K562 (cell line): ENCODE measurements around the gene TERT. TPM values are rescaled to one million over a fixed set of nuclear protein-coding genes. Genes with fewer than 3 reads are reported as not detected.

Source experiments
- ATAC-seq: fragments of 200-7000 bp; cut with Tn5 transposase; 3 replicates; pipeline ENCODE4 v1.9.1; 2020; ENCODE audit warnings: moderate library complexity
- BruUV-seq: library from RNA; stranded (reverse); fragments of 400-500 nt; replicated peaks from 2 replicates; lab custom pipeline; 2021; lab: Mats Ljungman, UMichigan
- CTCF ChIA-PET: fragments of 300-600 bp; formaldehyde crosslinking; extraction: SDS; loops from one replicate; lab custom pipeline; 2021; ENCODE audit warnings: low intra/inter-chr PET ratio; lab: Yijun Ruan, JAX
- POLR2A ChIA-PET: fragments of 300-600, 350-650 bp; sonication (Branson Sonifier 250); formaldehyde crosslinking; extraction: SDS; loops from one replicate; lab custom pipeline; 2021; ENCODE audit warnings: antibody characterized with exemption, inconsistent platforms; lab: Yijun Ruan, JAX
- DNase-seq, 4 experiments: peaks; one replicate each; pipeline versions ENCODE4 v3.0.0 to v3.0.0-alpha.2; 2011 to 2018; ENCODE audit warnings: low spot score in 3 of 4, mixed read lengths in 3 of 4; ENCODE audit errors: extremely low read depth in 1 of 4
- FAIRE-seq: peaks from 2 replicates; lab custom pipeline; 2011; peaks lifted over from hg19 to GRCh38; lab: Jason Lieb, UNC
- H2AFZ ChIP-seq: 2 replicates; pipeline ENCODE4 v1.6.0; 2011; ENCODE audit warnings: low read depth, low read length, control low read depth, inconsistent platforms
- H3K27ac ChIP-seq: fragments of 200-600 bp; 3 replicates; pipeline ENCODE4 v1.8.0; 2011; ENCODE audit warnings: low read depth, mild to moderate bottlenecking, control low read depth, inconsistent platforms, low read length, moderate library complexity, mixed read lengths; ENCODE audit errors: extremely low read depth
- H3K27me3 ChIP-seq, 2 experiments: fragments of 300-600 bp in 1 of 2; 2 replicates in 1 of 2; 3 replicates in 1 of 2; pipeline versions ENCODE4 v1.6.0 to v1.8.0; 2011; ENCODE audit warnings: inconsistent platforms in 2 of 2, low read length in 2 of 2, mild to moderate bottlenecking in 1 of 2, mixed read lengths in 1 of 2, moderate library complexity in 1 of 2; ENCODE audit not compliant: control insufficient read depth in 2 of 2, insufficient read depth in 2 of 2
- H3K36me3 ChIP-seq: fragments of 300-600 bp; 3 replicates; pipeline ENCODE4 v1.8.0; 2011; ENCODE audit warnings: mild to moderate bottlenecking, low read length, inconsistent platforms; ENCODE audit not compliant: control insufficient read depth, insufficient read depth
- H3K4me1 ChIP-seq, 2 experiments: fragments of 200-600 bp in 1 of 2; replicated peaks in 1 of 2; 2 replicates in 1 of 2; 3 replicates in 1 of 2; pipeline versions ENCODE4 v1.5.1 to v1.8.0; 2011; ENCODE audit warnings: inconsistent platforms in 2 of 2, low read length in 2 of 2, mild to moderate bottlenecking in 1 of 2, mixed read lengths in 1 of 2, moderate library complexity in 1 of 2; ENCODE audit not compliant: control insufficient read depth in 2 of 2, insufficient read depth in 2 of 2
- H3K4me2 ChIP-seq: 2 replicates; pipeline ENCODE4 v1.6.1; 2011; ENCODE audit warnings: low read length, control low read depth, inconsistent platforms, mixed read lengths; ENCODE audit not compliant: insufficient read depth
- H3K4me3 ChIP-seq: fragments of 200-600 bp; sonication (generic), shearing (Covaris generic); 2 replicates; pipeline ENCODE4 v1.5.1; 2016; ENCODE audit warnings: control low read depth, inconsistent platforms
- H3K79me2 ChIP-seq: fragments of 200-600 bp; 3 replicates; pipeline ENCODE4 v1.8.0; 2011; ENCODE audit warnings: low read length, inconsistent platforms; ENCODE audit not compliant: control insufficient read depth, insufficient read depth
- H3K9ac ChIP-seq, 2 experiments: 2 replicates each; pipeline versions ENCODE4 v1.6.0 to v1.6.1; 2011; ENCODE audit warnings: low read depth in 2 of 2, low read length in 2 of 2, control low read depth in 1 of 2, inconsistent platforms in 1 of 2, mild to moderate bottlenecking in 1 of 2, mixed read lengths in 1 of 2; ENCODE audit not compliant: insufficient read depth in 1 of 2
- H3K9me1 ChIP-seq: one replicate; pipeline ENCODE4 v1.6.0; 2011; ENCODE audit warnings: inconsistent platforms, mild to moderate bottlenecking, low read length, moderate library complexity; ENCODE audit not compliant: control insufficient read depth, insufficient read depth
- H3K9me3 ChIP-seq: replicated peaks from 2 replicates; pipeline ENCODE4 v1.5.1; 2011; ENCODE audit warnings: low read depth, low read length, inconsistent platforms; ENCODE audit not compliant: control insufficient read depth, insufficient read depth
- H4K20me1 ChIP-seq: replicated peaks from 2 replicates; pipeline ENCODE4 v1.6.1; 2011; ENCODE audit warnings: low read length, inconsistent platforms, mixed read lengths; ENCODE audit not compliant: control insufficient read depth, insufficient read depth
- DACH1 ChIP-seq: fragments of 450-650 bp; IDR thresholded peaks from 2 replicates; pipeline ENCODE4 v1.6.1; 2018; ENCODE audit not compliant: partially characterized antibody
- NCOR1 ChIP-seq: fragments of 450-650 bp; IDR thresholded peaks from 2 replicates; pipeline ENCODE4 v1.6.1; 2016; ENCODE audit warnings: mild to moderate bottlenecking, moderate library complexity
- POLR2G ChIP-seq: fragments of 200-400 bp; formaldehyde crosslinking; IDR thresholded peaks from 2 replicates; pipeline ENCODE4 v1.6.1; 2017; ENCODE audit warnings: low read depth, mild to moderate bottlenecking, antibody characterized with exemption, low read length, moderate library complexity
- RBFOX2 ChIP-seq: fragments of 200-400 bp; formaldehyde crosslinking; IDR thresholded peaks from 2 replicates; pipeline ENCODE4 v1.6.1; 2017; ENCODE audit warnings: low read depth, mild to moderate bottlenecking, low read length, moderate library complexity
- RBM22 ChIP-seq: fragments of 200-400 bp; formaldehyde crosslinking; IDR thresholded peaks from 2 replicates; pipeline ENCODE4 v1.6.1; 2018; ENCODE audit warnings: low read length, low read depth; ENCODE audit not compliant: poor library complexity, severe bottlenecking
- WGBS: fragments of 100-300 bp; shearing (Covaris generic); methylation state at CpG from one replicate; pipeline ENCODE4 v1.1.6; 2016; ENCODE audit warnings: low coverage, mixed read lengths; ENCODE audit not compliant: insufficient coverage; ENCODE audit errors: missing lambda C conversion rate; 5-methylcytosine and 5-hydroxymethylcytosine counted together
- in situ Hi-C: fragments of 300-500 bp; cut with MboI; formaldehyde crosslinking; loops from 4 replicates; pipeline ENCODE4 v1.15.0; 2018; ENCODE audit warnings: inconsistent platforms, mixed read lengths
- intact Hi-C: fragments of 100-400 bp; cut with micrococcal nuclease; formaldehyde crosslinking; loops from 2 replicates; pipeline ENCODE4 v1.14.2; 2022
- polyA plus RNA-seq, 8 experiments: library from polyadenylated mRNA; depleted of rRNA in 4 of 8; stranded (reverse) in 5 of 8; unstranded in 3 of 8; fragments of >200 nt; fragmentation: Nextera tagmentation in 2 of 8; fragmentation: Illumina TruSeq in 1 of 8; extraction: Ambion mirVana in 2 of 8; extraction: Trizol in 1 of 8; gene quantifications; 2 replicates each; pipeline versions ENCODE4 v1.2.1 to v1.2.3, GENCODE V29; 2011 to 2014; ENCODE audit warnings: inconsistent platforms in 1 of 8, missing spikeins in 1 of 8
- total RNA-seq, 7 experiments: library from RNA; depleted of rRNA in 6 of 7; stranded (reverse); fragments of >200 nt in 6 of 7; fragmentation: Illumina TruSeq in 2 of 7; extraction: Trizol in 2 of 7; gene quantifications; 2 replicates each; pipeline versions ENCODE4 v1.2.1 to v1.2.3, GENCODE V29; 2011 to 2021; ENCODE audit warnings: low replicate concordance in 1 of 7
- TF ChIP-seq, protein P1 (sequence below): sonication (generic); formaldehyde crosslinking; IDR thresholded peaks from 2 replicates; pipeline ENCODE4 v1.8.1; 2023; ENCODE audit warnings: mild to moderate bottlenecking, missing genetic modification reagents

TERT gene
- total and polyA plus RNA-seq, 9 of the 15 experiments (the other 6 are each of a cell fraction or from before 2014, with no cell fraction given) = 0.08 to 4.5 (median 0.98) TPM; not detected in 1

DNA sequence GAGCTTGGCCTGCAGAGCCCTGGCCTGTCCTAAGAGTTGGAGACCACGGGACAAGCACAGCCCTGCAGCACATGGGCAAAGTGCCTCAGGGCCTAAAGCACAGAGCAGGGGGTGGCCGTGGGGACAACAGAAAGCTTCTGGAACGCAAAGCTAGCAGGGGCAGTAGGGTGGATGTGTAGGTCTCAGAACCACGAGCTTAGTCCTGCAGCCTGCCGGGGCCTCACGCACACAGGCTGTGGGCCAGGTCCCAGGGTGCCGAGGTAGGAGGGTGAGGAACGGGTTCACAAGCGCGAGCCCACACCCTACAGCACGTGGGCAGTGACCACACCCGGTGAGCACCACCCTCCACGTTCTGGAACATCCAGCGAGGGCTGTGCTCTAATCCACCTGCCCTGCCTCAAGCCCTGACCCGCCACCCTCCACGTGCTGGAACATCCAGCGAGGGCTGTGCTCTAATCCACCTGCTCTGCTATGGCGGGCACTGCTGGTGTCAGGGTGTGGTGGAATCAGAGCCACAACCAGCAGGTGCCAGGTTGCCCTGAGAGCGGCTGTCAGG lies 40.8 kb upstream of the TERT start:
- CTCF ChIA-PET = no interaction called here
- Histone ChIP-seq H2AFZ (no peak overlapping the region), H3K36me3 (peaks cover 94% of the 10 kb centered on the region), H3K9ac (peak overlapping the region in 1 of 2 experiments; percentile 24; a peak in 1 of 4 replicates), H3K9me1 (no peaks in the 10 kb centered on the region), H3K4me1 (peaks cover 0 to 23% of the 10 kb centered on the region in 2 experiments; a peak in 2 of 5 replicates), H3K4me3 (no peak overlapping the region), H4K20me1 (peaks cover 27% of the 10 kb centered on the region), H3K27me3 (no peaks in the 10 kb centered on the region), H3K9me3 (no peaks in the 10 kb centered on the region), H3K4me2 (no peak overlapping the region), H3K79me2 (peaks cover 9% of the 10 kb centered on the region; the same call in 1 of the 3 replicates)
- ATAC-seq = no peak
- WGBS = 90% methylated on average over 19 of the region's 19 CpGs
- FAIRE-seq = no peak
- in situ Hi-C loops = no loop called here
- DNase-seq = no peak
- BruUV-seq = no TSS peak
- intact Hi-C loops = no loop called here
- peak; percentile 41; the same call in 1 of the 2 replicates for TF ChIP-seq RBFOX2
- peak; percentile 36 for TF ChIP-seq RBM22
- TF ChIP-seq, protein P1, sequence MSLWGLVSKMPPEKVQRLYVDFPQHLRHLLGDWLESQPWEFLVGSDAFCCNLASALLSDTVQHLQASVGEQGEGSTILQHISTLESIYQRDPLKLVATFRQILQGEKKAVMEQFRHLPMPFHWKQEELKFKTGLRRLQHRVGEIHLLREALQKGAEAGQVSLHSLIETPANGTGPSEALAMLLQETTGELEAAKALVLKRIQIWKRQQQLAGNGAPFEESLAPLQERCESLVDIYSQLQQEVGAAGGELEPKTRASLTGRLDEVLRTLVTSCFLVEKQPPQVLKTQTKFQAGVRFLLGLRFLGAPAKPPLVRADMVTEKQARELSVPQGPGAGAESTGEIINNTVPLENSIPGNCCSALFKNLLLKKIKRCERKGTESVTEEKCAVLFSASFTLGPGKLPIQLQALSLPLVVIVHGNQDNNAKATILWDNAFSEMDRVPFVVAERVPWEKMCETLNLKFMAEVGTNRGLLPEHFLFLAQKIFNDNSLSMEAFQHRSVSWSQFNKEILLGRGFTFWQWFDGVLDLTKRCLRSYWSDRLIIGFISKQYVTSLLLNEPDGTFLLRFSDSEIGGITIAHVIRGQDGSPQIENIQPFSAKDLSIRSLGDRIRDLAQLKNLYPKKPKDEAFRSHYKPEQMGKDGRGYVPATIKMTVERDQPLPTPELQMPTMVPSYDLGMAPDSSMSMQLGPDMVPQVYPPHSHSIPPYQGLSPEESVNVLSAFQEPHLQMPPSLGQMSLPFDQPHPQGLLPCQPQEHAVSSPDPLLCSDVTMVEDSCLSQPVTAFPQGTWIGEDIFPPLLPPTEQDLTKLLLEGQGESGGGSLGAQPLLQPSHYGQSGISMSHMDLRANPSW (CRISPR knock-in tag) = no peak
- no peak for TF ChIP-seq NCOR1
- 0 out of 2 replicates have a peak, but pooled peaks have one; percentile 55 for TF ChIP-seq POLR2G
- TF ChIP-seq DACH1 = no peak
- TF ChIP-seq, all 486 proteins: peak for 3
- no peak overlapping the region for H3K27ac ChIP-seq
- POLR2A ChIA-PET = interaction anchor here (3.0 kb wide), 1 partner anchor 8 kb away, joined by 19 read pairs; no protein-coding TSS in a partner anchor
